GM18870 (cell line): ENCODE measurements around the gene TBC1D10B.
"Not testable (repeated sequence)": the region's sequence is repeated elsewhere in the genome, so short reads cannot be mapped to it uniquely, and the experiment has no call there.

ENCODE experiments used
- ATAC-seq: cut with Tn5 transposase; IDR thresholded peaks from one replicate; pipeline ENCODE4 v1.9.1; 2021; ENCODE audit warnings: moderate library complexity; ENCODE audit not compliant: unreplicated experiment

The TBC1D10B gene

DNA sequence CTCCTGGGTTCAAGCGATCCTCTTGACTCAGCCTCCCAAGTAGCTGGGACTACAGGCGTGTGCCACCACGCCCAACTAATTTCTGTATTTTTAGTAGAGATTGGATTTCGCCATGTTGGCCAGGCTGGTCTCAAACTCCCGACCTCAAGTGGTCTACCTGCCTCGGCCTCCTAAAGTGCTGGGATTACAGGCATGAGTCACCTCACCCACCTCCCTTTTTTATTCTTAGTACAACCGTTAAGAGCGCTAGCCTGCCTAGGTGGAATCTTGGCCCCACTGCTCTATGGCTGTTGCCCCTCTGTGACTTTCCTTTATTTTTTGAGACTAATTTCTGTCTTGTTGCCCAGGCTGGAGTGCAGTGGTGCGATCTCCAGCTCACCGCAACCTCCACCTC lies 32.3 kb downstream of the TBC1D10B start:
- not testable (repeated sequence) for ATAC-seq

DNA sequence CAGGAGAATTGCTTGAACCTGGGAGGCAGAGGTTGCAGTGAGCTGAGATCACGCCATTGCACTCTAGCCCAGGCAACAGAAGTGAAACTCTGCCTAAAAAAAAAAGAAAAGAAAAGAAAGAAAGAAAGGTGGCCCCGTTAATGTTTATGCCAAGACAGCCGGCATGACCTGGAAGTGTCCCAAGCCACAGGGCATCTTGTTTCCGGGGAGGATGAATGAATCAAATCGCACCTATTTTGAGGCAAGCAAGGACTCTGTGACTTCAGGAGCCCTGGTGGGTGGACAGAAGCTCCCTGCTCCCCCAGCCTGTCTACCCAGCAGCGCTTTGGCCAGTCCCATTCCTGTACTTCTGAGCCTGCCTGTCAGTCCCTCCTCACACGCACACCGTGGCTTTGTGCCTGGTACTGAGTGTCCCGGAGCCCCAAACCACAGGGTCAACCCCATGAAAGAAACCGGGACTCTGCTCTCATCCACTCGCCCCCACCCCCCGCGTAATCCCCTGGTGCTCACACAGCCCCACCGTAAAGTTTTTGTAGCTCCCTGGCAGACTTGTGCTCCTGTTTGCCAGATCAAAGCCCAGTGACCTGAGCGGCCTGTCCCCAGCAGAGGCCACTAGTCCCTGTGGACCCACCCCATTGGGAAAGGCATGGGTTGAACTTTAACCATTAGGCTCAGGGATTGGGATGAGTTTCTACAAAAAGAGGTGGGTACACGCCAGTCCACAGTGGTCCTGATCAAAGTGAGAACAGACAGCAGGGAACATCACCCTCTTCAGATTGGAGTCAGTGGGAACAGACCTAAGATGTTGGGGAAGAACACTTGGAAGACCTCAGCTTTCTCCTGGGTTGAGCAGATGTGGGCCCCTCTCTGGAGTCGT lies 34.5 kb downstream of the TBC1D10B start:
- peak; percentile 18 for ATAC-seq

DNA sequence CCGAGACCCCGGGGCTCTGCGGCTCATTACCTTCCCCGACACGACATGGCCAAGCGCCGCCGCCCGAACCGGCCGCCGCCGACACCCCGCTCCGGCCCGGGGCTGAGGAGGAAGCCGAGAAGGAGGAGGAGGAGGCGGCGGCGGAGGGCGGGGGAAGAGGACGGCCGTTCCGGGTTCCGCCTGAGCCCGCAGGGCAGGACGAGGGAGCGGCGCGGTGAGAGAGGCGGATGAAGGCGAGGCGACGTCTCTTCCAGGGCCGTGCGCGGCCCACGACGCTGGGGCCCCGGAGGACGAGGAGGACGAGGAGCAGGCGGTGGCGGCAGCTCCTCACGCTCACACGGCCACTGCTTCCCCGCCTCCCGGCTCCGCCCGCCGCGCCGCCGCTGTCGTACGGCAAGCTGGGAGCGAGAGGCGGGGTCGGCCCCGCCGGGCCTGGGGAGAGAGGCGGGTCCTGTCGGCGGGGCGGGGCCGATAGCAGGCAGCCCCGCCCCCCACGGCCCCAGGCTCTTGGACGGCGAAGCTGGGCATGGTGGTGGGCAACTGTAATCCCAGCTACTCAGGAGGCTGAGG lies 35.2 kb downstream of the TBC1D10B start:
- peak; percentile 37 for ATAC-seq

DNA sequence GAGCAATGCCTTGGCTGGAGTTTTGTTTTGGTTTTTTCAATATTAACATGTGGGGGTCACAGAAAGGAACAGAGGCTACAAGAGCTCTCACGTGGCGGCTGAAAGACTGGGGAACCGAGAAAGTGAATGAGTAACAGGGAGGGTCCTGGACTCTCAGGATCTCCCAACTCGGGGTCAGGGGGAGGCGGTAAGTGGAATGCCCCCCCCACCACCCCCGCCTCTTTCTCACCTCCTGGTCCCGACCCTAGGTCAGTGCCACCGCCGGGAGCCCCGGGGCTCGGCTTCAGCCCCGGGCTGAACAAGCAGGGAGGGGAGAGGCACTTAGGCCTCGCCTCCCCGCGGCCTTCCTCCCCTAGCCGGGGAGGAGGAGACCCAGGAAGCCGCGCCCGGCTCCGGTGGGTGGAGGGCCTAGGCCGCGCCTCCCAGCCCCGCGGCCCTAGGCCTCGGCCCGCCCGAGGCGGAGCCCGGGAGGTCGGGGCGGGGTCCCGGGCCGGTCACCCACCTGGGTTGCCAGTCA lies 35.8 kb downstream of the TBC1D10B start:
- ATAC-seq, result peak; percentile 70

DNA sequence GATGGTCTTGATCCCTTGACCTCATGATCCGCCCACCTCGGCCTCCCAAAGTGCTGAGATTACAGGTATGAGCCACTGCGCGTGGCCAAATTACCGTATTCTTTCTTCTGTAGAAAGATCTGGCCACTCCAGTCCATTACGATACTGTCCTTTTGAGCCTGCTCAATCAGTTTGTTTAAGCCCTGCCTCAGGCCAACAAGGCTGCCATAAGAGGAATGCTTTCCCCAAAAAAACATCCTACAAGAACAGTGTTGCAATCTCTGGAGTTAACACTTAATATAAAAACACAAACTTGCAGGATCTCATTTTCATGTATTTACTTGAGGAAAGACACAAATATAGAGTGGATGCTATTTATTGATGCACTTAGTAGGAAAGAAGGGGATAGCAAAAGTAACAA lies 46.1 kb downstream of the TBC1D10B start:
- ATAC-seq, result not testable (repeated sequence)

DNA sequence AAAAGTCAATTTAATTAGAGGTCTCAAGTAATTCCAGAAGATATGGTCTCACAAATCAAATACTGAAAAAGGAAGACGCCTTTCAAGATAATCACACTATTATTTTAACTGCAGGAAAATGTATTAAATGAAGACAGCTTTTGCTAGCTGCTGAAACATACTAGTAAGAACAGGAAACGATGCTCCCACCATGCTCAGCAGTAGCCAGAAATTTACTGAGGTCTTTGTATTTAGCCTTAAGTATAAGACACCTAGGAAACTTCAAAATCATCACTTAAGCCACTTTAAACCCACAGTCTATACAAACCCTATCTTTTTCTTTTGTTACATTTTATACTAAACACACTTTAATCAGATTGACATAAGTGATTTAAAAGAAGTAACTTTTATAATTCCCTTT lies 51.6 kb downstream of the TBC1D10B start:
- ATAC-seq, result not testable (repeated sequence)

DNA sequence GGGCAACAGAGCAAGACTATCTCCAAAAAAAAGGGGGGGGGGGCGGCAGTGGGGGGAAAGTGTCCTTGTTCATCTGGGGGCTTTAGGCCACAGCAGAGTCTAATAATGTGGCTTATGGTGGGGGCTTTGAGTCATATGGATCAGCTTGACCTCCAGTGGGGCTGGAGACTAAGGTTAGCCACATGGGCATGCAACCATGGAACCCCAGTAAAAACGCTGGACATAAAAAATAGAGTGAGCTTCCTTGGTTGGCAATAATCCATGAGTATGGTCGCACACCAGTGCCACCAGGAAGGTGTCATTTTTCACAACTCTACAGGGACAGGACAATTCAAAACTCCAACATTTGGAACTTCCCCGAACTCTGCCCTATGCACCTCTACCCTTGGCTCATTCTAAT lies 59.4 kb downstream of the TBC1D10B start:
- ATAC-seq, result not testable (repeated sequence)

DNA sequence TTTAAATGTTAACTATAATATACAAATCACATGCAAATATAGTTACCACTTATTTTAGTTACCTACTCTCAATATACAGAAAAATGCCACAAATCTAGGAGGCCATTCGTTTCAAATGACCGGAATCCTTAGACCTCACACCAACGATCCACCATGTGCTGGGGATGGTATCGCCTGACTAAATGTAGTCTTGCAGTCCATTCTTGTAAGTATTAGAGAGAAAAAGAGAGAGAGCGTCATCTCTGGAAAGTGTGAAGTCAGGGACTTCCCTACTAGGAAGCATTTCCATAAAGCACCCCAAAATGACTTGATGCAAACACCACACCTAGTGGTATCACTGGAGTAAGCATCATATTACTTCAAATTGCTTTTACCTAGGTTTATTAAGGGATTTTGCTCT lies 61.0 kb downstream of the TBC1D10B start:
- ATAC-seq, result not testable (repeated sequence)
